SH-SY5Y (cell line): ENCODE results near the gene ASTN1.

Source experiments
- GATA2 ChIP-seq: IDR thresholded peaks from 2 replicates; pipeline ENCODE4 v1.6.1; 2011; ENCODE audit warnings: mild to moderate bottlenecking, low read depth, low read length
- GATA3 ChIP-seq: IDR thresholded peaks from 2 replicates; pipeline ENCODE4 v1.6.1; 2011; ENCODE audit warnings: low read depth, mild to moderate bottlenecking, low read length, moderate library complexity

- TF ChIP-seq GATA3 (no peak), GATA2 (no peak)
Observed at GRCh38 chr1:177174921-177175634, 10.6 kb upstream of the ASTN1 start.
